Measurements from ENCODE around the gene CRYBA4.

Gene CRYBA4

DNA sequence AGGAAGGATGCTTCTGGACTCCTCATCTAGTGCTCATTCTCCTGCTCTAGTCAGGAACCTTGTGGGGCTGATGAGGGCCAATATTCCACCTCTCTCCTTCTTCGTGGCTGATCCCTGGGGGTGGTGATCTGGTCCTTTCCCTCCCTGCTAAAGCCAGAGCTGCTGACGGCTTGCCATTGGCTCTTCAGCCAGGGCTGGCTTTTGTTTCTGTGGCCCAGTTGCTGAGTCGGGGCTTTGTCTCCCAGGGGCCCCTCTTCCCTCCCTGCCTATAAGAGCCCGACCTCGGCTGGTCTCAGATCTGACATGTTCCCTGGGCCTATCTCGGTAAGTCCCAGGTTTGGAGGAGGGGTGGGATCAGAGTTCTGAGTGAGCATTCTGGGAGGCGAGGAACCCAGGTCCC lies at the start of gene CRYBA4:
TSS of gene CRYBA4 (plus strand) at position 301 of the 400 bp plus-strand sequence. CDS start 634 bp downstream, outside the sequence.
- TF ChIP-seq, protein P1, sequence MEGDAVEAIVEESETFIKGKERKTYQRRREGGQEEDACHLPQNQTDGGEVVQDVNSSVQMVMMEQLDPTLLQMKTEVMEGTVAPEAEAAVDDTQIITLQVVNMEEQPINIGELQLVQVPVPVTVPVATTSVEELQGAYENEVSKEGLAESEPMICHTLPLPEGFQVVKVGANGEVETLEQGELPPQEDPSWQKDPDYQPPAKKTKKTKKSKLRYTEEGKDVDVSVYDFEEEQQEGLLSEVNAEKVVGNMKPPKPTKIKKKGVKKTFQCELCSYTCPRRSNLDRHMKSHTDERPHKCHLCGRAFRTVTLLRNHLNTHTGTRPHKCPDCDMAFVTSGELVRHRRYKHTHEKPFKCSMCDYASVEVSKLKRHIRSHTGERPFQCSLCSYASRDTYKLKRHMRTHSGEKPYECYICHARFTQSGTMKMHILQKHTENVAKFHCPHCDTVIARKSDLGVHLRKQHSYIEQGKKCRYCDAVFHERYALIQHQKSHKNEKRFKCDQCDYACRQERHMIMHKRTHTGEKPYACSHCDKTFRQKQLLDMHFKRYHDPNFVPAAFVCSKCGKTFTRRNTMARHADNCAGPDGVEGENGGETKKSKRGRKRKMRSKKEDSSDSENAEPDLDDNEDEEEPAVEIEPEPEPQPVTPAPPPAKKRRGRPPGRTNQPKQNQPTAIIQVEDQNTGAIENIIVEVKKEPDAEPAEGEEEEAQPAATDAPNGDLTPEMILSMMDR (IDR thresholded peaks at IDR 0.05; ENCODE audit: control insufficient read depth, insufficient read depth, low read depth, low read length, missing control alignments): no peak
- no peak within 1 kb of the TSS for H3K4me3 ChIP-seq (ENCODE audit: control insufficient read depth, low read depth, low read length)
- DNase-seq (ENCODE audit: low read depth): no peak

DNA sequence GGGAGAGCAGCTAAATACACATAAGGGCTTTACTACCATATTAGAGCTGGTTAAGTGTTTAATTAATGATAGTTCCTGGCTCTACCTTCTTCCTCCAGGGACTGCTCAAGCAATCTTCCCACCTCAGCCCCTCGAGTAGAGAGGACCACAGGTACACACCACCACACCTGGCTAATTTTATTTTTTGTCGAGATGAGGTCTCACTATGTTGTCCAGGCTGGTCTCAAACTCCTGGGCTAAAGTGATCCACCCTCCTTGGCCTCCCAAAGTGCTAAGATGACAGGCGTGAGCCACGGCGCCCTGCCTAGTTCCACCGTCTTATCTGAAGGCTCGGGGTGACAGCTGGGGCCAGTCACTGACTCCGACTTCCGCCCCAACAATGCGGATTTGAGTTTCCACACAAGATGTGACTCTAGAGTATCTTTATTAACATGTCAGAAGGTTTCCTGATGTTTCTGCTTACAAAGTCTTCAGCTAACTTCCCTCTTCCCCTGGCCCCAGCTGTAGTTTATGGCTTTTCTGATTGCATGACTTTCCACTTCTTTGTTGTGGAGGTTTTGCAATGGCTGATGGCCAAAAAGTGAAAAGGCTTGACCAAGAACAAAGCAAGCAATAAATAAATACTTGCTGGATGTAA lies 48.6 kb upstream of the CRYBA4 start:
- TF ChIP-seq, protein P1 (IDR thresholded peaks at IDR 0.05; ENCODE audit: control insufficient read depth, insufficient read depth, low read depth, low read length, missing control alignments): no peak
- H3K4me3 ChIP-seq (ENCODE audit: control insufficient read depth, low read depth, low read length): no peak overlapping the region
- peak; percentile 38 for DNase-seq (ENCODE audit: low read depth)

DNA sequence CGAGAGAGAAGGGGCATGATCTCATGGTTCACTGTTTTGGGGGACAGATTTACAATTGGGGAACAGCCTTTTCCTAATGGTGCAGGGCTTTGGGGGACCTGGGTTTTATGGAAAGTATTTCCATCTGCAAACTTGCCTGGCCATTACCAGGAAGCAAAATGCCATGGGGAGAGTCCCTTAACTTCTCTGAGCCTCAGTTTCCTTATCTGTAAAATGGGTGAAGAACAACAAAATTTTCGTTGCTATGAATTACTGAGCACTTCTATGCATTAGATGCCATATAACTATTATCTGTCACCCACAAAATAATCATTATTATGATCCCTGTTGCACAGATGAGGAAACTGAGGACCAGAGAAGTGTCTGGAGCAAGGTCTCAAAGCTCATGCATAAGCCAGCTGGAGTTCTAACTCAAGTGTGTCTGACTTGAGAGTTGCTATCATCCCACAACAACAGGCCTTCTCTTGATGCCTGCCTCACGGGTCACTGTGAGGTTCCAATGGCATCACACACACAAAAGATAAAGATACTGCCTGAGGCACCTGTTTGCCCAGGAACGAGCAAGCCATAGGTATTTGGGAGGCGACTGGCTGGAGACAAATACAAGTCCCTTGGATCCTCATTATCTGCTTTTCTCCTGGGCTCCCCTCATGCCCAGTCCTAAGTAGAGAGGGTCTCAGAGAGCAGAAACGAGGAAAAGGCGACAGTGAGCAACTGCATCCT lies 47.6 kb upstream of the CRYBA4 start:
- no peak for DNase-seq (ENCODE audit: low read depth)
- H3K4me3 ChIP-seq (ENCODE audit: control insufficient read depth, low read depth, low read length): no peak overlapping the region
- TF ChIP-seq, protein P1 (IDR thresholded peaks at IDR 0.05; ENCODE audit: control insufficient read depth, insufficient read depth, low read depth, low read length, missing control alignments): no peak

DNA sequence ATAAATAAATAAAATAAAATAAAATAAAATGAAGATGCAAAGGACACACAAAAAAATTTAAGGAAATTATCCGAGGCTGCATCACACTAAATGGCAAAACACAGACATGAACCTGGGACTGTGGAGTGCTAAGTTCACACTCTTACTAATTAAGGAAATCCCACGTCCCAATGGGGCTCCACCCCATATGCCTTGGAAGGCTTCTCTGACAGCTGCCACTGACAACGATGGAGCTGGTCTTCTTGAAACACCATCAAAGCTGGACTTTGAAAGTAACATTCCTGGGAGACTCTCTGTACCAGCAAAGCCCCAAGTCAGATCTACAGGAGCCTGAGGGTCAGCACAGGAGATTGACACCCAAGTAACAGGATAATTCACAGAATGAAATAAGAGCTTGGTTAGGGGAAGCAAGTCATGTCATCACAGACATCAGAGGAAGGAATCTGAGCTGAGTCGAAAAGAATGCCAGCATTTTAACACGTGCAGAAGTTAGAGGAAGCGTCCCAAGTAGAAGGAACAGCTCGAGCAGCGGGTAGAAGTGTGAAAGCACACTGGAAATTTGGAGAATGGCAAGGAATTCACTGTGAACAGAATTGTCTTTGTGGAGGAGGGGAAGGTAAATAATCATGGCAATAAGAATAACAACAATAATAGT lies 45.6 kb upstream of the CRYBA4 start:
- no peak for DNase-seq (ENCODE audit: low read depth)
- H3K4me3 ChIP-seq (ENCODE audit: control insufficient read depth, low read depth, low read length): no peak overlapping the region
- TF ChIP-seq, protein P1 (IDR thresholded peaks at IDR 0.05; ENCODE audit: control insufficient read depth, insufficient read depth, low read depth, low read length, missing control alignments): no peak

DNA sequence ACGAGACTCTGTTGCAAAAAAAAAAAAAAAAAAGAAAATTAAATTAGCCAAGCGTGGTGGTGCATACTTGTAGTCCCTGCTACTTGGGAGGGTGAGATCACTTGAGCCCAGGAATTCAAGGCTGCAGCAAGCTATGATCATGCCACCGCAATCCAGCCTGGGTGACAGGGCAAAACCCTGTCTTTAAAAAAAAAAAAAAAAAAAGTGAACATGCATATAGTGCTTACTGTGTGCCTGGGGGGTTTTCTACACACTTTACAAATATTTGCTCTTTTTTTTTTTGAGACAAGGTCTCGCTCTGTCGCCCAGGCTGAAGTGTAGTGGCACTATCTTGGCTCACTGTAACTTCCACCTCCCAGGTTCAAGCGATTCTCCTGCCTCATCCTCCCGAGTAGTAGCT lies 44.7 kb upstream of the CRYBA4 start:
- H3K4me3 ChIP-seq (ENCODE audit: control insufficient read depth, low read depth, low read length): no peak overlapping the region
- DNase-seq (ENCODE audit: low read depth): no peak
- TF ChIP-seq, protein P1 (IDR thresholded peaks at IDR 0.05; ENCODE audit: control insufficient read depth, insufficient read depth, low read depth, low read length, missing control alignments): no peak

DNA sequence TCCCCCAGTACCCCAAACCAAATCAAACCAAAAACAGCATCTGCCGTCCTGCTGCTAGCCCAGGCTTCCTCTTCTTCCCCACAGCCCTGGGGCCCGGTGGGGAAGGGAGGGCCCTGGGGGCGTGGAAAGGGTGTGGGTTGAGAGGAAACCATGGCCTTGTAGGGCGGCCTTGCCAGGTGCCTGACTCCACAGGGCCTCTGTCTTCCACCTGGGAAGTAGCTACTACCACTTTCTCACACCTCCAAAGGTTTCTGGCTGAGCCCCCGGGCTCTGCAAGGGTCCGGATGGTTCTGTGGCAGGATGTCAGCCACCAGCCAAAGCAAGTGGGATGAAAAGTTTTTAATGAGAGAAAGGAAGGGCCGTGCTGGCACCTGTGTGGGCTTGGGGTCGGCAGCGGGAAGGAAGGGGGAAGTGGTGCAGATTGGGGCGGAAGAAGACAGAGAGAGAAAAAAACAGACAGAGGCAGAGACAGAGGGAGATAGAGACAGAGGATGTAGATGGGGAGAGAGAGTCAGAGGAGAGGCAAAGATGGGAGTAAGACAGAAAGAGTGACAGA lies 42.4 kb upstream of the CRYBA4 start:
- no peak overlapping the region for H3K4me3 ChIP-seq (ENCODE audit: control insufficient read depth, low read depth, low read length)
- TF ChIP-seq, protein P1 (IDR thresholded peaks at IDR 0.05; ENCODE audit: control insufficient read depth, insufficient read depth, low read depth, low read length, missing control alignments): no peak
- no peak for DNase-seq (ENCODE audit: low read depth)
